OCI-LY1 (cell line): Measurements from ENCODE around the gene TMEM11.

Experiments used
- H2AFZ ChIP-seq: fragments of 200-600 bp; sonication (generic), shearing (Covaris generic); 2 replicates; pipeline ENCODE4 v1.6.0; 2014; ENCODE audit warnings: antibody characterized with exemption, mild to moderate bottlenecking, low read length
- H3F3A ChIP-seq: fragments of 200-600 bp; sonication (generic), shearing (Covaris generic); 2 replicates; pipeline ENCODE4 v1.6.0; 2014; ENCODE audit warnings: mild to moderate bottlenecking, antibody characterized with exemption, low read length, moderate library complexity; ENCODE audit not compliant: insufficient read depth
- H3K27ac ChIP-seq: fragments of 200-600 bp; sonication (generic); 2 replicates; pipeline ENCODE4 v1.5.1; 2014; ENCODE audit warnings: low read length, mixed run types, mild to moderate bottlenecking, low read depth; ENCODE audit not compliant: poor library complexity, severe bottlenecking
- H3K27me3 ChIP-seq: fragments of 200-600 bp; sonication (generic); 2 replicates; pipeline ENCODE4 v1.6.0; 2014; ENCODE audit warnings: antibody characterized with exemption, mild to moderate bottlenecking, low read length, moderate library complexity; ENCODE audit not compliant: insufficient read depth
- H3K36me3 ChIP-seq: fragments of 200-600 bp; sonication (generic); 2 replicates; pipeline ENCODE4 v1.6.1; 2014; ENCODE audit warnings: mild to moderate bottlenecking, antibody characterized with exemption, low read length, moderate library complexity, mixed read lengths; ENCODE audit not compliant: insufficient read depth
- H3K4me1 ChIP-seq: fragments of 200-600 bp; sonication (generic); 2 replicates; pipeline ENCODE4 v1.5.1; 2014; ENCODE audit warnings: mild to moderate bottlenecking, low read length, moderate library complexity; ENCODE audit not compliant: insufficient read depth, severe bottlenecking
- H3K4me2 ChIP-seq: fragments of 200-600 bp; sonication (generic), shearing (Covaris generic); 2 replicates; pipeline ENCODE4 v1.6.1; 2014; ENCODE audit warnings: low read length
- H3K4me3 ChIP-seq: fragments of 200-600 bp; sonication (generic); 2 replicates; pipeline ENCODE4 v1.5.1; 2014; ENCODE audit warnings: low read length, low read depth, mild to moderate bottlenecking, mixed read lengths; ENCODE audit not compliant: poor library complexity, severe bottlenecking
- H3K79me2 ChIP-seq: fragments of 200-600 bp; shearing (Covaris generic); 2 replicates; pipeline ENCODE4 v1.6.1; 2016; ENCODE audit warnings: mixed run types, low read length, mixed read lengths; ENCODE audit not compliant: insufficient read depth
- H3K9ac ChIP-seq: fragments of 200-600 bp; sonication (generic), shearing (Covaris generic); 2 replicates; pipeline ENCODE4 v1.6.1; 2014; ENCODE audit warnings: mild to moderate bottlenecking, low read length, mixed read lengths
- H3K9me2 ChIP-seq: fragments of 200-600 bp; sonication (generic), shearing (Covaris generic); 2 replicates; pipeline ENCODE4 v1.6.1; 2014; ENCODE audit warnings: low read depth, mild to moderate bottlenecking, low read length, mixed read lengths
- H3K9me3 ChIP-seq: fragments of 200-600 bp; shearing (Covaris generic); 2 replicates; pipeline ENCODE4 v1.6.1; 2014; ENCODE audit warnings: low read length, mixed read lengths
- H4K20me1 ChIP-seq: fragments of 200-600 bp; sonication (generic), shearing (Covaris generic); 2 replicates; pipeline ENCODE4 v1.6.0; 2016; ENCODE audit warnings: mild to moderate bottlenecking, low read length; ENCODE audit not compliant: insufficient read depth
- EZH2 ChIP-seq: fragments of 200-600 bp; sonication (generic), shearing (Covaris generic); IDR thresholded peaks from 2 replicates; pipeline ENCODE4 v1.8.0; 2017; ENCODE audit warnings: borderline replicate concordance, mixed run types, mild to moderate bottlenecking, antibody characterized with exemption, low read length, moderate library complexity, mixed read lengths
- TF ChIP-seq, protein P1 (sequence below): fragments of 200-600 bp; sonication (generic), shearing (Covaris generic); IDR thresholded peaks from 2 replicates; pipeline ENCODE4 v1.5.1; 2017; ENCODE audit warnings: mild to moderate bottlenecking, antibody characterized with exemption, low read length, moderate library complexity, mixed read lengths

TMEM11 gene

DNA sequence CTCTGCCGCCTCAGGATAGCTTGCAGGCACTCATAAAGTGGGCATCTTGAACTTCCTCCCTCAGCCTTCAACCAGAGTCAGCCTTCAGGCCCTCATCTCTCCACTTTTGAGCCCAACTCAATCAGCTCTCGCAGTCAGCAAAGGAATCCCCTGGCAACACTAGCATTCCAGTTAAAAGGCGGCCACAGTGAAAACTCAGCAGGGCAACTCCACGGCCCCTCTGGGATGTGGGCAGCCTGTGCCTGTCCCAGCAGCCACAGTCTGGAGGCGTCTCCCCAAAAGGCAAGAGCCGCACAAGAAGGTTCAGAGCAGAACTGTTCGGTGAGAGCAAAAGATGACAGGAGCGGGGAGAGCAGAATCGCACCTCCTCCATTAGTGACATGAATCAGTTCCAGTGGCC is 9.0 kb downstream of the TMEM11 start:
- Histone ChIP-seq H4K20me1 (no peaks in the 10 kb centered on the region), H3K27me3 (no peaks in the 10 kb centered on the region), H3F3A (no peaks in the 10 kb centered on the region), H3K36me3 (peaks cover 36% of the 10 kb centered on the region; the same call in 1 of the 2 replicates), H3K79me2 (peaks cover 59% of the 10 kb centered on the region), H3K4me1 (peaks cover 23% of the 10 kb centered on the region), H2AFZ (no peak overlapping the region), H3K9ac (no peak overlapping the region), H3K4me2 (no peak overlapping the region), H3K4me3 (no peak overlapping the region), H3K9me3 (no peaks in the 10 kb centered on the region), H3K9me2 (no peaks in the 10 kb centered on the region), H3K27ac (no peak overlapping the region)
- TF ChIP-seq, protein P1, sequence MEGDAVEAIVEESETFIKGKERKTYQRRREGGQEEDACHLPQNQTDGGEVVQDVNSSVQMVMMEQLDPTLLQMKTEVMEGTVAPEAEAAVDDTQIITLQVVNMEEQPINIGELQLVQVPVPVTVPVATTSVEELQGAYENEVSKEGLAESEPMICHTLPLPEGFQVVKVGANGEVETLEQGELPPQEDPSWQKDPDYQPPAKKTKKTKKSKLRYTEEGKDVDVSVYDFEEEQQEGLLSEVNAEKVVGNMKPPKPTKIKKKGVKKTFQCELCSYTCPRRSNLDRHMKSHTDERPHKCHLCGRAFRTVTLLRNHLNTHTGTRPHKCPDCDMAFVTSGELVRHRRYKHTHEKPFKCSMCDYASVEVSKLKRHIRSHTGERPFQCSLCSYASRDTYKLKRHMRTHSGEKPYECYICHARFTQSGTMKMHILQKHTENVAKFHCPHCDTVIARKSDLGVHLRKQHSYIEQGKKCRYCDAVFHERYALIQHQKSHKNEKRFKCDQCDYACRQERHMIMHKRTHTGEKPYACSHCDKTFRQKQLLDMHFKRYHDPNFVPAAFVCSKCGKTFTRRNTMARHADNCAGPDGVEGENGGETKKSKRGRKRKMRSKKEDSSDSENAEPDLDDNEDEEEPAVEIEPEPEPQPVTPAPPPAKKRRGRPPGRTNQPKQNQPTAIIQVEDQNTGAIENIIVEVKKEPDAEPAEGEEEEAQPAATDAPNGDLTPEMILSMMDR, result no peak
- no peak for TF ChIP-seq EZH2

DNA sequence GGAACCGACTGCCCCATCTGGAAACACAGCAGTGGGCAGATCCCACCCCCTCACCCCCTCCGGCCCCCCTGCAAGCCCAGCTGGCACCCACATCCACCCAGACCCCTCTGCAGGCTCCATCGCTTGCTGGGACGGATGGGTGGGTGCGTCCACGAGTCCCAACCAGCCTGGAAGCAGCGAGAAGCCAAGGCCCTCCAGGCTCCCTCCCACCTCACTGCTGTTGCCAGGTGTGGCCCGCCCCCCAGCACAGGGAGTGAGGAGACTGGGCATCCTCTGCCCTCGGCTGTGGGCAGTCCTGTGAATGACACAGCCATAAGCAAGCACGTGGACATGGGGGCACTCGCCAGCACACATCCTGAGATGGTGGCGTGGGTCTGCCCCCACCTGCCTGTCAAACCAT is 11.4 kb downstream of the TMEM11 start:
- Histone ChIP-seq H3K4me3 (no peak overlapping the region), H4K20me1 (no peaks in the 10 kb centered on the region), H3K9me3 (no peaks in the 10 kb centered on the region), H3K9ac (no peak overlapping the region), H3K79me2 (peaks cover 40% of the 10 kb centered on the region), H3K36me3 (peaks cover 31% of the 10 kb centered on the region), H3K27ac (no peak overlapping the region), H3K4me1 (peaks cover 33% of the 10 kb centered on the region), H3K27me3 (no peaks in the 10 kb centered on the region), H3K9me2 (no peaks in the 10 kb centered on the region), H3K4me2 (no peak overlapping the region), H2AFZ (no peak overlapping the region), H3F3A (no peaks in the 10 kb centered on the region)
- TF ChIP-seq, protein P1, result no peak
- no peak for TF ChIP-seq EZH2

DNA sequence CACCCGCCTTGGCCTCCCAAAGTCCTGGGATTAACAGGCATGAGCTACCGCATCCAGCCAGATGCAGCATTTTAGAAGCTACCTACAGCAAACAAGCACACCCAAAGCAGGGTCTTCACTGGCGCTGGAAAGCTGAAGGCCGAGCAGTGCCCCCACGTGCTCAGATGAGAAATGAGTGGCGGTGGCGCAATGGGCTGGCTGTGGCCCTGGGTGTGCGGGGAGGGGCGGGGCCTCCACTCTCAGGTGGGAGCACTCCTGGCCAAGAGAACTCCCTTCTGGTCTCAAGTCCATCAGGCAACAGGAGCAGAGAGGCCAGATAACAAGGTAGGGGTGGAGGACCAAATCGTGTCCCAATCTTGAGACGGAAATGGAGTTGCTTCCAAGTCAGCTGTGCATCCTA is 12.1 kb downstream of the TMEM11 start:
- no peaks in the 10 kb centered on the region for H3F3A ChIP-seq
- H2AFZ ChIP-seq, result no peak overlapping the region
- no peak overlapping the region for H3K9ac ChIP-seq
- H3K9me3 ChIP-seq, result no peaks in the 10 kb centered on the region
- H3K27me3 ChIP-seq, result no peaks in the 10 kb centered on the region
- no peaks in the 10 kb centered on the region for H3K9me2 ChIP-seq
- peaks cover 32% of the 10 kb centered on the region for H3K36me3 ChIP-seq
- H3K4me1 ChIP-seq, result peaks cover 33% of the 10 kb centered on the region
- no peaks in the 10 kb centered on the region for H4K20me1 ChIP-seq
- TF ChIP-seq, protein P1, result no peak
- TF ChIP-seq EZH2, result no peak
- H3K4me3 ChIP-seq, result no peak overlapping the region
- no peak overlapping the region for H3K27ac ChIP-seq
- H3K79me2 ChIP-seq, result peaks cover 34% of the 10 kb centered on the region
- no peak overlapping the region; the same call in 1 of the 2 replicates for H3K4me2 ChIP-seq
